IPS-18c (cell line): ENCODE measurements around the gene ACBD6.

Experiments used
- H3K4me3 ChIP-seq: 2 replicates; pipeline ENCODE4 v1.7.0; 2013; ENCODE audit warnings: low read depth, mild to moderate bottlenecking, low read length, moderate library complexity; ENCODE audit not compliant: insufficient read depth
- H3K9me3 ChIP-seq: one replicate; pipeline ENCODE4 v1.6.1; 2013; ENCODE audit warnings: mild to moderate bottlenecking, low read length, moderate library complexity; ENCODE audit not compliant: control insufficient read depth, insufficient read depth

ACBD6 gene

DNA sequence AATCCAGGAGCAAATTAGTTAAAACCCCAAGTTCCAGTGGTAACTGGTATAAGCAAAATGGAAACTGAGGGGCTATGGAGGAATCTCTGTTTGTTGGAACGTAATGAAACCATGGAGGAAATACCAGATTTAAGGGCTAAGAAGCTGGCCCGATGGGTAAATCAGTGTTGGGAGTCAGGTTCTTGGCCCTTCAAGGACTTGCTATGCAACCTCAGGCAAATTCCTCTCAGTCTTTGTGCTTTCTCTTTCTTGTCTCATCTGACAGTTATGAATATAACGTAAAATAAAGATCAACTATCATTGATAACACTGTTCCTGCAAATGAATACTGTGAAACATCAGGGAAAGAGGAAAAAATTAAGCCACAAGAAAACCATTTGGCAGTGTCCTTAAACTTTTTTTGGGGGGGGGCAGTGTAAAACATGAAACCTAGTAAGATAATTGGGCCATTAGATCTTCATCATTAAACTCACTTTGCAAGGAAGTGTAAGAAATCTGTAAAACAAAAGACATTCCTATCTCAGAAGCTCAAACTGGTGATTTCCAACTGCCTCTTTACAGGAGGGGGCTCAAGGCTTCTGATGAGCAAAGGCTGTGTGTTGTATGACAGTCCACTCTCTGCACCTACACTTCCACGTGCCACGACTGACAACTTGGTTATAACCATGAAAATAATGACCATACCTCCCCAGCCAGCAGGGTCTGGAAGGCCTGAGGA, 224.7 kb downstream of the ACBD6 start:
- H3K9me3 ChIP-seq = peaks cover 5% of the 10 kb centered on the region

DNA sequence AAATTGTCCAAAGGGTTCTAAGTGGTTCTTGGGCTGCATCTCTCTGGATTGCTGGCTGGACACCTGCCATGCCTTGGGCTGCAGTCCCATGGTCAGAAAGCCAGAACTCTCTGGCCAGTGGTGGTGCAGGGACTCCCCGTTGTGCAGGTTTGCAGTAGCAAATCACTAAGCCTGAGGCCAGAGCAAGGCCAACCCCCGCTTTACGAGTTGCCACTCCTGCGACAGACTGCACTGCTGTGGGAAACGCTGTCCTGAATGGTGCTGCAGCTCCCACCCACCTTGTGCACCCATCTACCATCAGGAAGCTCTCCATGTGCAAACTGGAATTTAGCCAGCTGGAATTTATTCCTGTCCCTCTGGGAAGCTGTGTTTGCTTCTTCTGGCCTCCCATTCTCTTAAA, 226.7 kb downstream of the ACBD6 start:
- H3K9me3 ChIP-seq = peaks cover 5% of the 10 kb centered on the region
- H3K4me3 ChIP-seq = no peak overlapping the region

More for the DNA sequence above, 224.7 kb downstream of the ACBD6 start:
- no peak overlapping the region for H3K4me3 ChIP-seq

DNA sequence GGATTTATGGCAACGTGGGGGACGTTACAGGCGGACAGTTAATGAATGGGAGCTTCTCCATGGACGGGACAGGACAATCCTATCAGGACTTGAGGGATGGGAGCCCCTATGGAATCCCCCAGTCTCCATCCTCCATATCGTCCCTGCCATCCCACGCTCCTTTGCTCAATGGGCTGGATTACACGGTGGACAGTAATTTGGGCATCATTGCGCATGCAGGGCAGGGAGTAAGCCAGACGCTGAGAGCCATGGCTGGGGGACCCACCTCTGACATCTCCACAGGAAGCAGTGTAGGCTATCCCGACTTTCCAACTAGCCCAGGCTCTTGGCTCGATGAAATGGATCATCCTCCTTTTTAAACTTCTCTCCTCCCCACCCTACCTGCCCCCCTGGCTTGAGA, 228.2 kb downstream of the ACBD6 start:
- Histone ChIP-seq H3K4me3 (no peak overlapping the region), H3K9me3 (peaks cover 5% of the 10 kb centered on the region)

DNA sequence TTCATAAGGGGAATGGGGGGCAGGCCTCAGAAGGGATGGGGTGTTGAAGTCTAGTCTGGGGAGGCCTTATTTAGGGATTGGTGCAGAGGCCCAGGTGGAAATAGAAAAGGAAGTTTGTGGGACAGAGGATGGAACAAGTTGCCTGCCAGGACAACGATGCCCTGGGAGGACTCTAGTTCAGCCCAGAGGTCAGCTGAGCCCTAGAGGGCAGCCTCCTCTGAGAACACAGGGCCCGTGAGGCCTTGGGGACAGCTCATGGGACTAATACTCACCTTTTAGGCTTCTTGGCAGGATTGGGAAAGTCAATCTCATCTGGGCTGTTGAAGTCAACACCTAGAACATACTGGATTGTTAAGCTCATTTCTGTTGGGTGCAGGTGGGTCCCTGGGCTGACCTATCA, 229.3 kb downstream of the ACBD6 start:
- H3K9me3 ChIP-seq = peaks cover 5% of the 10 kb centered on the region
- H3K4me3 ChIP-seq = no peak overlapping the region

DNA sequence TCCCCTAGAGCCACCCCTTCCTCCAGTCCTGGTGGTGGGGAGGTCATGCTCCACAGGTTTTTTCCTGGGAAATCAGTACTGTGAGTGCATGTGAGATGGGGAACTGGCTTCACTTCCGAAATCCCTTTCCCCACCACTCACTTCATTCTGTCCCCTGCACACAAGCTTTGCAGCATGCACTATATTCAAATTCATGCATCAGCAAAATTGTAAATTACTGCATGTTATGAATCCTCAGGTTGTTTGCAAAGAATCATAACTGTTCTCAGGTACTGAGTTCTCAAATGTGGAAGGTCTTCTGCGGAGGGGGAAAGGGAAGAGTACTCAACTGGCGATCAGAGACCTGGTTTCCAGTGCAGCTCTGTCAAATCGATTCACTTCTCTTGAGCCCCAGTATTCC, 230.0 kb downstream of the ACBD6 start:
- Histone ChIP-seq H3K9me3 (peaks cover 5% of the 10 kb centered on the region), H3K4me3 (no peak overlapping the region)

DNA sequence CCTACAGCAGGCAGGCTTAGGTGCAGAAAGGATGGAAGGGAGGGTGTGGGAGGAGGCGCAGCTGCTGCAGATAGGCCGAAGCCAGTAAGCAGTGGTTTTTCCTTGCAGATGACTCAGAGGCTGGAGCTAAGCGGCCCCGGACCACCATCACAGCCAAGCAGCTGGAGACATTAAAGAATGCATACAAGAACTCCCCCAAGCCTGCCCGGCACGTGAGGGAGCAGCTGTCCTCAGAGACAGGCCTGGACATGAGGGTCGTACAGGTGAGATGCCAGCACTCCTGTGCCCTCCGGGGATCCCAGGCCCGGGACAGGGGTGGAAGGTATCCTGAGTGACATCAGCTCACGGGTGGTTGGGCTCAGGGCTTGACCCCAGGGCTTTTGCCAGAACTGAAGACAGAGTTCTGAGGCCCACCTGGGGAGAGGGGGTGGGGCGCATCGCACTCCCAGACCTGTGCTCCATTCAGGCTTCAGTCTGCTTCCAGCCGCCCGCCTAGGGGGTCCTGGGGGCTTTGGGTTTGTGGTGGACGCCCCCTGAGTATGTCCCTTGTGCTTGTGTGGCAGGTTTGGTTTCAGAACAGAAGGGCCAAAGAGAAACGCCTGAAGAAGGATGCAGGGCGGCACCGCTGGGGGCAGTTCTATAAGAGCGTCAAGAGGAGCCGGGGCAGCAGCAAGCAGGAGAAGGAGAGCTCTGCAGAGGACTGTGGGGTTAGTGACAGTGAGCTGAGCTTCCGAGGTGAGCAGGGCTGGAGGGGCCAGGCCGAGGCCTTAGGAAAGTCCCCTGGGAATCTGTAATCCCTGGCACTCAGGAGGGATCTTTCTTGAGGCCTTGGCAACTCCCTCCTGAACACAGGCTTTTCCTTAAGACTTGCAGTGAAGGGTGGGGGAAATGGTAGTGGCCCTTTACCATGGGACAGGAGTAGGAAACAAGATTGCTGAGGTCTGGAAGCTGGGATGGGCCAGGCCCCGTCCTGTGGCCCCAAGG, 230.8 kb downstream of the ACBD6 start:
- H3K4me3 ChIP-seq = no peak overlapping the region; the same call in 1 of the 2 replicates
- H3K9me3 ChIP-seq = peaks cover under 1% of the 10 kb centered on the region

DNA sequence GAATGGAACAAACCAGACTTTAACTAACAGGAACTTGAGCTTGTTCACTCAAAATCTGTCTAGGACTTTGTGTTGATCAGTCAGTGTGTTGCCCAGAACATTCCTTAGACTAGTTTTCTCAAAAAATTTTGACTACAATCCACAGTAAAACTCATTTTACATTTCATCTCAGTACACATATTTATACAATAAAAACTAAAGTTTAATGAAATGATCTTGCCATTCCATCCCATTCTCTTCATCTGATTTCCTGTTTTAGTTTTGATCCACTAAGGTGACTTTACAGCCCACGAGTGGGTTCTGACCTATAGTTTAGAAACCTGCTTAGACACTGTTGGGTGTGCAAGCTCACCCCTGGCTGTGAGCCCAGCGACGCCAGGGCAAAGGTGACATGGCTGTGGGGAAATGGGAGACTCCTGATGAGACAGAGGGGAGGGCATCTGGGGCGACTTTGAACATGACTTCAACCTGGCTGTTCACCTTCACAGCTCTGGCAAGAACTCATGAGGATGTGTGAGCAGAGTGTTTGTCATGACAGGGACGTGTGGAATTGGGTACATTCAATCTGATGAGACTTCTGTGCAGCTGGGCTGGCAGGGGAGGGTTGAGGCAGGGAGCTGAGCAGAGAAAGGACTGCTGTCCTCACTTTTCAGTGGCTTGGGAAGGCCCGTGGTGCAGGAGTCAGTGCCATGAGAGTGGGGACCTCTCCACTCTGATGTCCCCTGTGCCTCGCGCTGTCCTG, 231.7 kb downstream of the ACBD6 start:
- no peak overlapping the region for H3K4me3 ChIP-seq
- no peaks in the 10 kb centered on the region for H3K9me3 ChIP-seq

DNA sequence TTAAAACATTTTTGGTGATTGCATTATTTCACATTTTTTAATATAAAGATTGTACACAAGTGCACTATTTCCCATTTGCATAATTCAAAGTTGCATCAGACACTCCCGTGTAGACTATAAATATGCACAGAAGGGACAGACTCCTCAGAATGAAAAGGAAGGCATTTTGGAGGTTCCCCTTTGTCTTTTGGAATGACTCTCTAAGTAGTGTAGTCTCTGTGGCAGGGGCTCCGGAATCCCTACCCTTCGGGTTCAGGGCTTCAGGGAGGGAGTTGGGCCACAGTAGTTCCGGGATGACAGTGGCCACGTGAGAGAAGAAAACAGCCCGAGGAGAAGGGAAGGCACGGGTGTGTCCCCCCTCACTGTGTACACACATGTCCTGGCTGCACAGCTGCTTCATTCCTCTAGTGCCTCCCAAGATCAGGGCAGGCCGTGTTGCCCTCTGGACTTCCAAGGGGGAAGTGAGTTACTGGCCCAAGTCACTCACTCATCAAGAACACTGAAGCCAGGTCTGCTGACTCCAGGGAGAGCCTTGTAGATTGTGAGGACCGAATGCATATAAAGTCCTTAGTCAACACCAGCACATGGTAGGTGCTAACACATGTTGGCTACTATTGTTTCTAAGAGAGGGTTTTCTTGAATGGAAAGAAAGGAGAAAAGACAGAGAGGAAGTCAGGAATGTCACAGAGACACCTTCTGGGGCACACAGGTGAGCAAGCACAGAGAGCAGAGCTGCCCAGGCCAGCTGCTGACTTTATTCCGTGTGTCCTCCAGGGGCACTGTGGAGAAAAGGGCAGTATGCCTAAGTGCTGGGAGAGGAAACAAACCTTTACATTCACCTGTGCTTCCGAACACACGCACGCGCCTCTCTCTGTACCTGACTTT, 232.5 kb downstream of the ACBD6 start:
- Histone ChIP-seq H3K4me3 (no peak overlapping the region), H3K9me3 (no peaks in the 10 kb centered on the region)

DNA sequence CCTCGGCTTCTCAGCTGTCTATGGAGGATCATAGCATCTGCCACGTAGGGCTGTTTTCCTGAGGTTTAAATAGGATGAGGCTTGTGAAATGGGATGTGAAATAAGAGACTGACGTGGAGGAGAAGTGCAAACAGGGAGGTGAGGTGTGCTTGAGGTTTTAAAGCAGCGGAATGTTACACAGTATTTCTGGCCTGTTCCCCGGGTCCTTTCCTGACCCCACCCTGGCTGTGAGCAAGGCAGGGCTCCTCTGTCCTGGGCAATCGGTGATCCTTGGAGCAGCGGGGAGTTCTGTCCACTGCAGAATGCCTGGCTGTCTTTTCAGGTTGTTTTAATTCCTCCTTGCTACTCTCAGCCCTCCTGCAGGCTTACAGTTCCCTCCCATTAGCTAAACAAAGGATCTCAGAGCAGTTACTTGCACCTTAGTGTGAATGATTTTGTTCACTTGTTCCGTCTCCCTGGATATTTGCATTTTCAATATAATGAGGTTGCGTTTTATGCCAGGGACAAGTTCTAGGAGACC, 233.8 kb downstream of the ACBD6 start:
- no peak overlapping the region for H3K4me3 ChIP-seq

DNA sequence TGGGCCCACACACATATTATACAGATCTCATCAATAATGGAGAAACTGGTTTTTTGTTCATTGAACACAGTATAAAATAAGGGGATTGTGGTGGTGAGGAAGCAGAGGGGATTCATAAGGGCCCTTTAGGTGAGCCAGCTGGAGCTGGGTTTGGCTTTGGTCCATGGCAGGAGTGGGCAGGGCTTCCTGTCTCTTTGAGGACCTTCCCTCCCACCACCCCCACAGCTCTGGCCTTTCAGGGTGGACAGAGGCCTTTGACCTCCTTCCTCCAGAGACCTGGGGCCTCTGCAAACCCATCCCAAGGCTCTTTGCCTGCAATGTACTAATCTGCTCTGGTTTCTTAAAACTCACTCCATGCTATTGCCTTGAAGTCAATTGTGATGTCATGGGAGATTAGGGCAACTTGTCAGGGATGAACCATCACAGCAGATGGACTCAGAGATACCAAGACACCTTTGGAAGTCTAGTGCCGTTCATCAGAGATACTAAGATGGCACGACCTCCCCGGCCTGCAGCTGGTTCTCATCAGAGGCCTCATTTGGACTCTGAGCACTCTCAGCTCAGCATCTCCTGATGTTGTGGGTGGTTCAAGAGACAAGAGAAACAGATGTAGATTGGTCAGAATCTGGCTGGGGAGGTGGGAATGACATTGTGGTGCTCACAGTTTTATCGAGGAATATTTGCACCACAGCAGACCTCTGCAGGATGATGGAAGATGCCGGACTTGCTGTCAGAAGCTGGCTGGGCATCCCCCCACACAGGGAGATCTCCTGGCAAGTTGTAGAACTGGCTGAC, 234.4 kb downstream of the ACBD6 start:
- H3K9me3 ChIP-seq = no peaks in the 10 kb centered on the region
- H3K4me3 ChIP-seq = no peak overlapping the region

More for the DNA sequence above, 233.8 kb downstream of the ACBD6 start:
- no peaks in the 10 kb centered on the region for H3K9me3 ChIP-seq

DNA sequence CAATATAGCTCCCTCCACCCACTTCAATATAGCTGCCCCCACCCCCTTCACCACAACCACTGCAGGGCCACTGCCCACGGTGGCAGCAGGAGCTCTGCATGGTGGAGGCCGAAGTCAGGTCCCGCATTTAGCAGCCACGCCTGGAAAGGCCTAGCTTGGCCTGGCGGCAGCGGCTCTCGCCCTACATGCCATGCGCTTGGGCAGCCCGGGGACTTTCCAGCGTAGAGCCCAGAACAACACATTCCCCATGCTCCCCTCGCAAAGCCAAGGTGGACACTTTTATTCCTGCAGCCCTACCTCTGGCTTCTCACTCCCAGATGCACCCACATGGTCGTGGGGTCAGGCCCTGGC, 235.2 kb downstream of the ACBD6 start:
- no peaks in the 10 kb centered on the region for H3K9me3 ChIP-seq
- no peak overlapping the region for H3K4me3 ChIP-seq

DNA sequence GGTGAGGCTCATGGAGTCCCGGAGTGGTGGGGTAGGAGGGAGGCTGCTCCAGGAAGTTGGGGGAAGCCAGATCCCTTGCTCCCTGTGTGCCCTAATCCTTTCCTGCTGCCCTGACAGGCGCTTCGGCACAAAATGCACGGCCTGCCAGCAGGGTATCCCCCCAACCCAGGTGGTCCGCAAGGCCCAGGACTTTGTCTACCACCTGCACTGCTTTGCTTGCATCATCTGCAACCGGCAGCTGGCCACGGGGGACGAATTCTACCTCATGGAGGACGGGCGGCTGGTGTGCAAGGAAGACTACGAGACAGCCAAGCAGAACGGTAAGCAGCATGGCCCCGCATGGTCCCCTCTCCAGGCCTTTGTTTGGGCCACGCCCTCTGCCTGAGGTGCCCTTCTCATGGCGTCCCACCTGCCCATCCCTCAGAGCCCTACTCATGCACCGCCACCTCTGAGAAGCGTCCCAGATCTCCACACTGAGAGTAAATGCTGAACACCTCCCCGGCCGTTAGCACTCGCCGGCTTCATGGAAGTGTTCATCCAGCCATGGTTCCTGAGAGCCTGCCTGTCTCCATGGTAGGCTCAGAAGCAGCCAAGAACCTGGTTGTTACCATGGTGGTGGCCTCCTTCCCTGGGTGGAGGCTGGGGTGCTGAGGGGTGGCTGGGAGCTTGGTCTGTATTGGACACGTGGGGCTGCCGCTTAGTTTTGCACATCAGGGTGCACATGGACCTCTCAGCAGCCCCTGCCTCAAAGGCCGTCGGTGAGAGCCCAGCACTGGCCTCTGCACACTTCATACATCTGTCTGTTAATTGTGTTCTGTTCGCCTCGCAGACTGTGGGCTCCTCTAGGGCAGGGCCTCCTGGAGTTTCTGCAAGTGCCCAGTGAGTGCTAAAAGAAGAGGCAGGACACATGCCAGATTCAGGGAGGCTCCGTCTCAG, 235.8 kb downstream of the ACBD6 start:
- Histone ChIP-seq H3K4me3 (no peak overlapping the region), H3K9me3 (no peaks in the 10 kb centered on the region)

DNA sequence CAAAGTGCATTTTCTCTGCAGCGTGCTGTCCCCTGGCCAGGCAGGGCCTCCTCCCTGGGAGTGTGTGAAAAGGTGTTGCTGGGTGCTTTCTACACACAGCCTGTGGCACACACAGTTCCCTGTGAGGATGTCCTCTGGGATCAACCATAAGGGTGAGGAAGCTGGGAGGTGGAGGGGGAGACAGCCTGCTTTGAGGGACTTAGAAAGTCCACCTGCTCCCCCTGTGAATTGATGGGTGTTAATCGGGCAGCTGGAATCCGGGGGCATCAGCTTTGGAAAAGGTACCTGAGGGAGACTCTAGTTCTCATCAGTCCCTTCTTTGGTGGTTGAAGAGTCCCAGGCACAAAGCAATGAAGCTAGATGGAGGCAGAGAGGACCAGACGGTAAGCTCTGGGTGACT, 236.5 kb downstream of the ACBD6 start:
- Histone ChIP-seq H3K9me3 (no peaks in the 10 kb centered on the region), H3K4me3 (no peak overlapping the region)

DNA sequence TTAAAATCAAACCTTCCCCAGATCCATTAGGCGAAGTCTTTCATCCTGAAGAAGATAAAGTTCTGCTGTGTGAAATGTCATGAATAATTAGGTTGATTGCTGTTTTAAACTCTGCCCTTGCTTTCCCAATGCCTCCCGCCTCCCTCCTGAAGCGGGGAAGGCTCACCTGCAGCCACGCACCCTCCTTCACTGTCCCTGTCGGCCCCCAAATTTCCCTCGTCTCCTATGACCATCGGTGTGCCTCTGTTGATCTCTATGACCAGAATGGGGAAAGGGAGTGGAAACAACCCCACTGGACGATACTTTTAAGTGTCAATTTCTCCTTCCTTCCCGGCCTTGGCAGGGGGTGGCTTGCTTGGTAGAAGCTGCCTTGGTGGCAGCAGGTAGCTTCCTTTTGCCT, 237.2 kb downstream of the ACBD6 start:
- H3K4me3 ChIP-seq = no peak overlapping the region
- no peaks in the 10 kb centered on the region for H3K9me3 ChIP-seq

DNA sequence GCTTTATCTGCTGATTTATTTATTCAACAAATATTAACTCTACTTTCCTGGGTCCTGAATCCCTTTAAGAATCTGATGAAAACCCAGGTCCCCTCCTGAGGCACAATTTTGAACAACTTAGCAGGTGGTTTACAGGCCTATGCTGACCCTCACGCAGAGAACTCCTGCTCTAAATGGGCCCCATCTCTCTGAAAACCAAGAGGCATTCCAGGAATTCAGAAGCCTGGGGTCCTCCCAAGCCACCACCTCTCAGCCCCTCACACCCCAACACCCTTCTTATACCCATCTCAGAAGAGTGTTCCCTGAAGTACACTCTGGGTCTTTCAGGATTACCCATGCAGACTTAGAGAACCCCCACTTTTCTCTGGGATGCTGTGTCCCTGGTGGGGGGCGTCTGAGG, 237.8 kb downstream of the ACBD6 start:
- Histone ChIP-seq H3K9me3 (no peaks in the 10 kb centered on the region), H3K4me3 (no peak overlapping the region)
